Activated naive CD4-positive, alpha-beta T cell treated with anti-CD3 and anti-CD28 coated beads, Interleukin-2, amount 50 U/mL, for 16 hours (primary cell): ENCODE measurements around the gene TFAP2E.

Source experiments
- DNase-seq: peaks from one replicate; pipeline ENCODE4 v3.0.0-alpha.2; 2020

The TFAP2E gene

DNA sequence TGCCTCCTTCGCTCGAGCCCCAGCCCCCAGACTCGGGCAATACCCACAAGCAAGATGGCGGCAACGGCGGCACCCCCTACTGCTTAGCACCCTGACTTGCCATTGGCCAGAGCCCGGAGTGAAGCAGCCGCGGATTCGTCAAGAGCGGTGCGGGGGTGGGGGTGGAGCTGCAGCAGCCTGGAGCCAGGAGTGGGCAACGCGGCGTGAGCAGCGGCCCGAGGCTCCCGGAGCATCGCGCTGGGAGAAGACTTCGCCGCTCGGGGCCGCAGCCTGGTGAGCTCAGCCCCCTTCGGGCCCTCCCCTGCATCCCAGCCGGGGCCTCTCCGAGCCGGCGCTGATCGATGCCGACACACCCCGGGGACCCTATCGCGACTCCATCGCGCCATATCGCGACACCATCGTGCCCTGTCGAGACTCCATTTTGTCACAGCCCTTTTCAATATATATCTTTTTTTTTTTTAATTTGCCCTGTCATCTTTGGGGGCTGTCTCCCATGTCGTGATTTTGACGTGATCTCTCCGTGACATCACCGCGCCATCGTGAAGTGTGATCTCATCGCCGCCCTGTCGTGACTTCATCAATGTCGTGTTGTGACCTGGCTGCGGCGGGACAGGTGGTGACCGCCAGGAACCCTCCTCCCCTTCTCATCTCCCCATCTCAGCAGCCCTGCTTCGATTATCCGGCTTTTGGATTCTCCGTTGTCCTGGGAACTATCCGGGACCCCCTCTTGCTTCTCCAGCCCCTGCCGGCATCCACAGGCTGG lies 15.3 kb upstream of the TFAP2E start, which contains the start of gene NCDN:
TSS of gene NCDN (plus strand) at position 189 of the 763 bp plus-strand sequence. CDS start at position 581, 392 bp downstream.
- peak; percentile 97 for DNase-seq

DNA sequence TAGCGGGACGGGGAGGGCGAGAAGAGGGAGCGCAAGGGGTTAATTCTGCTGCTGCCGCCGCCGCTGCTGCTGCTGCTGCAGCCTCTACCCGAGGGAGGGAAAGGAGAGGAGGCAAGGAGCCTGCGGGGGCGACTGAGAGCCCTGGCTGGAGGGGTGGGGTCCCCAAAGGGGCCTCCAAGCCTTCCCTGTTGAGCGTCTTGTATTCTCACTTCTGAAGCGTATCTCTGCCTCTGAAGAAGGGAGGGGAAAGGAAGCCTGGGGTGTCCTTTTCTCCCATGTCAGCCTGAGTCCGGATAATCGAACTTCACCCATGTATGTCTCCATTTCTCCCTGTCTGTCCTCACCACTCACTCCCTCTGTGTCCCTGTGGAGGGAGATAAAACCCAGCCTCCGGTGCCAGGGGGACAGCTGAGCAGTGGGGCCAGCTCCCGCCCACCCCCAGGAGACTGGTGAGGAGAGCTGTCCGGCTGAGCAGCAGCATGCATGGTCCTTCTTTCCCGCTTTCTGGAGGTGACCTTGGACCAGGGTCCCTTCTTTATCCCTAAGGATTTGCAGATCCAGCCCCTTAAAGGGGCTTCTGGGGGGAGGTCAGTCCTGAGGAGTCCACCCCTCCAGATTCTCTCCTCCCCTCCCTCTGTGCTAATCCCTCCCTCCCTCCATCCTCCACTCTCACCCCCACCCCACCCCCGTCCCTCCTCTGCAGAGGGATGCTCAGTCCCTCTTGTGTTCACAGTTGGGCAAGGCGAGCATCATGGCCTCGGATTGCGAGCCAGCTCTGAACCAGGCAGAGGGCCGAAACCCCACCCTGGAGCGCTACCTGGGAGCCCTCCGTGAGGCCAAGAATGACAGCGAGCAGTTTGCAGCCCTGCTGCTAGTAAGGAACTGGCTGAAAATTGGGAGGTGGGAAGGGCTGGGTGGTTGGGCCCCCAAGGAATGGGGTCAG lies 14.5 kb upstream of the TFAP2E start:
- peak; percentile 40 for DNase-seq

DNA sequence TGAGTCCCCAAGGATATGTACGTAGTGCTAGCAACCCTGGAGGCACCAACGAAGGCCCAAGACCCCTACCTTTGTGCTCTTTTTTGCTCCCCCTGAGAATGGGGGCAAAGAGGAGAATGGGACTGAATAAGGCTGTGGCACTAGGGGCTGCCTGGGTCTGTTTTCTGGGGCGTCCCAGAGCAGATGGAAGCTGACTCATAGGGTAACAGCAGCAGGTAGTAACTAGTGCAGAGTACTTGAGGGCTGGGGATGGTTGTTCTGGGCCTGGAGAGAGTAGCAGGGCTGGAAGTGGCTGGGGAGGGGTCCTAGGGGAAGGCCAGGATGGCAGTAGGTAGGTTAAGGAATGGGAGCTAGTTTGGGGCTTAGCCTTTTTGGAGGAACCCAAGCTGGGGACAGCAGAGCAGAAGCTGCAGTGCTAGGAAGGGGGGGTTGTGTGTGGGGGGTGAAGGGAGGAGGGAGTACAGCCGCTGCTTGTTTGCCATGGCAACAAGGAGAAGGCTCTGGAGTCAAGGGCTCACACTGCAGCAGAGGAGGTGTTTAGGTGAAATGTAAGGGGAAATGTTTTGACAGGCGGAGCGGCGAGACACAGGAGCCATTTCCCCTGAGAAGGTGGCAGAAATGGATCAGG lies 13.7 kb upstream of the TFAP2E start:
- DNase-seq, result no peak

DNA sequence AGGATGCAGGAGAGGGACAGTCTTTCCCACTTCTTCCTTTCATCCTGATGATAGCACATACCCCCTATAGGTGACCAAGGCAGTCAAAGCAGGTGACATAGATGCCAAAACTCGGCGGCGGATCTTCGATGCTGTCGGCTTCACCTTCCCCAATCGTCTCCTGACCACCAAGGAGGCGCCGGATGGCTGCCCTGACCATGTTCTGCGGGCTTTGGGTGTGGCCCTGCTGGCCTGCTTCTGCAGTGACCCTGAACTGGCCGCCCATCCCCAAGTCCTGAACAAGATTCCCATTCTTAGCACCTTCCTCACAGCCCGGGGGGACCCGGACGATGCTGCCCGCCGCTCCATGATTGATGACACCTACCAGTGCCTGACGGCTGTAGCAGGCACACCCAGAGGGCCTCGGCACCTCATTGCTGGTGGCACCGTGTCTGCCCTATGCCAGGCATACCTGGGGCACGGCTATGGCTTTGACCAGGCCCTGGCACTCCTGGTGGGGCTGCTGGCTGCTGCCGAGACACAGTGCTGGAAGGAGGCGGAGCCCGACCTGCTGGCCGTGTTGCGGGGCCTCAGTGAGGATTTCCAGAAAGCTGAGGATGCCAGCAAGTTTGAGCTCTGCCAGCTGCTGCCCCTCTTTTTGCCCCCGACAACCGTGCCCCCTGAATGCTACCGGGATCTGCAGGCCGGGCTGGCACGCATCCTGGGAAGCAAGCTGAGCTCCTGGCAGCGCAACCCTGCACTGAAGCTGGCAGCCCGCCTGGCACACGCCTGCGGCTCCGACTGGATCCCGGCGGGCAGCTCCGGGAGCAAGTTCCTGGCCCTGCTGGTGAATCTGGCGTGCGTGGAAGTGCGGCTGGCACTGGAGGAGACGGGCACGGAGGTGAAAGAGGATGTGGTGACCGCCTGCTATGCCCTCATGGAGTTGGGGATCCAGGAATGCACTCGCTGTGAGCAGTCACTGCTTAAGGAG lies 12.6 kb upstream of the TFAP2E start:
- DNase-seq, result no peak

DNA sequence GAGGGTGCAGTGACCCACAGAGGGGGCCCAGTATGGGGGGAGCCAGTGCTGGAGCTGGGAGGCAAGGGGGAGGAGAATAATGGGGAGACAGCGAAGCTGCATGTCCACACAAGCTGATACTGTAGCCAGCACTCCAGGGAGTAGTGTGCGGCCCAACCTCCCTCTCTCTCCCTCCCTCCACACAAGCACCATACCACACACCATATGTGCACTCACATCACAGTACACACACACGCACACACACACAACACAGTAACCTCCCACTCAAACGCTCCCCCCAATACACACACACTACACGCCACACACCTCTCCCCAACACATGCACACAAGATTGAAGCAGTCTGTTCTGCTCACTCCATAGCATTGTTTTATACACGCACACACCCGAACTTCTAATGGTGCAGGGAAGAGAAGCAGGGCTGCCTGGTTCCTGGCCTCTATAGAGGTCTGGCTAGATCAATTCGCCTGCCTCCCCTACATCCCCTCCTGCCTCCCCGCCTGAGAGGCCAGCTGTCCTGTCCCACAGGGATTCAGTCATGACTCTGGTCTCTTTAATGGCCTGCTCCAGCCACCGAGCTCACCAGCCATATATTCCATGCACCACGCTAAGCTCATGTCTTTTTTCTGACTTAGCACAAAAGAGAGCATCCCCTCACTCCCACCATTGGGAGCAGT lies 11.7 kb upstream of the TFAP2E start:
- no peak for DNase-seq

DNA sequence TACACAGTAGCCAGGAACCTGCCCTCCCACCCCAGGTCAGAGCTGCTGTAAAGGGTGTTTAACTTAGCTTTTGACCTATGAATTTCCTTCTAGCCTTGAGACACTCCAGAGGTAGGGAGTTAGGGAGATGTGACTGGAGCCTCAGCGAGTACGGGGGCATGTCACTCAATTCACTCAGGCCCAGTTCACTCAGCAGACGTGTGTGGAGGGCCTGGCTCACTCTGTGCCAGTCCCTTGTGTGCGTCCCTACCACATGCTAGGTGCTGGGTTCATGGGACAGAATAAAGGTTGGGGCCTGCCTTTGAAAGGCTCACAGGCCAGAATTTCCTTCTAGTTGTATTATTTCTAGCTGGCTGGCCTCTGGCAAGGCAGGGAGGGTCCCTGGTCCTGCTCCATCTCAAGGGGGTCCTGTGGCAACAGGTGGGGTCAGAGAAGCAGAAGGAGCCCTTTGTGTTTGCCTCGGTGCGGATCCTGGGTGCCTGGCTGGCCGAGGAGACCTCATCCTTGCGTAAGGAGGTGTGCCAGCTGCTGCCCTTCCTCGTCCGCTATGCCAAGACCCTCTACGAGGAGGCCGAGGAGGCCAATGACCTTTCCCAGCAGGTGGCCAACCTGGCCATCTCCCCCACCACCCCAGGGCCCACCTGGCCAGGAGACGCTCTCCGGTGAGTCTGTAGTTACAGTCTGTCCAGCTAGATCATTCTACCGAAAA lies 11.0 kb upstream of the TFAP2E start:
- no peak for DNase-seq

DNA sequence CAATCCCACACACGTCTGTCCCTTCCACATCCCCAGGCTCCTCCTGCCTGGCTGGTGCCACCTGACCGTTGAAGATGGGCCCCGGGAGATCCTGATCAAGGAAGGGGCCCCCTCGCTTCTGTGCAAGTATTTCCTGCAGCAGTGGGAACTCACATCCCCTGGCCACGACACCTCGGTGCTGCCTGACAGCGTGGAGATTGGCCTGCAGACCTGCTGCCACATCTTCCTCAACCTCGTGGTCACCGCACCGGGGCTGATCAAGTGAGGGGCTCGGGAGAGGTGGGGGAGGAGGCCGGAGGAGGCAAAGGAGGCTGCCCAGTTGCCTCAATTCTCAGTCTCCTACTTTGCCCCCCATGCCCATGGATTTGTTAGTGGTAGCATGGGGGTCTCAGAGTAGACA lies 9.9 kb upstream of the TFAP2E start:
- DNase-seq, result no peak

DNA sequence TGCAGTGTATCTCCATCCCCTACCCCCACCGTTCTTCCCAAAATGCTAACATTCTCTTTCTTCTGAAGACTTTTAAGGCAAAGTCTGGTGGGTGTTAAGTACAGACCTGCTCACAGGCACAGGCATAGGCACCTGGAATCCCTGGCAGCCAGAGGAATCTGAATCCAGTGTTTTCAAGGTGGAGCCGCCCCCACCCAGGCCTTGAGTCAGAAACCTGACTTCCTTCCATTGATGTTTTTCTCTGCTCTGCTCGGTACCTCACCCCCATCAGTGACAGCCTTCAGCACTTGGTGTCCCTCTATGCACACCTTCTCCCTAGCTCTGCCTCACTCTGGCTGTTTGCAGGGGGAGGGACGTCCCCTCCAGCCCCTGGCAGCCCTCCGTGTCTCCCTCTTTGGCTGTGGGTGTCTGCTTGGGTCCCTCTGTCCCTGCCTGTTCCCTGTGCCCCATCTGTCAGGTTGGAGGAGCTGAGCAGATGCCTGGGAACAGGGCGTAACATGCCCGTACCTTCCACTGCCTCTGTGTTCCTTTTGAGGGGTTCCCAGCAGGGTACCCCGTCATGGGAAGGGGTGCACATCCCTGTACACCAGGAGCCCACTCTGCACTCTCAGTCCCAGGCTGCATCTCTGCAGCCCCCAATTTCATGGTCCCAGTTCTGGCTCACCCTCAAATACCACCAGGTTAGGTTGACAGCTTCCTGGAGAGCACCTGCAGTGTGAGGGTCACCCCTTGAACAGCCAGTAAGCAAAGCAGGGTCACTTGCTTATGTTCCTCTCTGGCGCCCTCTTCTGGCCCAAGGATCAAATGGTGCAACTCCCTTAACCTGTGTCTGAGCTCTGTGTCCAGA lies 8.9 kb upstream of the TFAP2E start:
- DNase-seq, result peak; percentile 80

DNA sequence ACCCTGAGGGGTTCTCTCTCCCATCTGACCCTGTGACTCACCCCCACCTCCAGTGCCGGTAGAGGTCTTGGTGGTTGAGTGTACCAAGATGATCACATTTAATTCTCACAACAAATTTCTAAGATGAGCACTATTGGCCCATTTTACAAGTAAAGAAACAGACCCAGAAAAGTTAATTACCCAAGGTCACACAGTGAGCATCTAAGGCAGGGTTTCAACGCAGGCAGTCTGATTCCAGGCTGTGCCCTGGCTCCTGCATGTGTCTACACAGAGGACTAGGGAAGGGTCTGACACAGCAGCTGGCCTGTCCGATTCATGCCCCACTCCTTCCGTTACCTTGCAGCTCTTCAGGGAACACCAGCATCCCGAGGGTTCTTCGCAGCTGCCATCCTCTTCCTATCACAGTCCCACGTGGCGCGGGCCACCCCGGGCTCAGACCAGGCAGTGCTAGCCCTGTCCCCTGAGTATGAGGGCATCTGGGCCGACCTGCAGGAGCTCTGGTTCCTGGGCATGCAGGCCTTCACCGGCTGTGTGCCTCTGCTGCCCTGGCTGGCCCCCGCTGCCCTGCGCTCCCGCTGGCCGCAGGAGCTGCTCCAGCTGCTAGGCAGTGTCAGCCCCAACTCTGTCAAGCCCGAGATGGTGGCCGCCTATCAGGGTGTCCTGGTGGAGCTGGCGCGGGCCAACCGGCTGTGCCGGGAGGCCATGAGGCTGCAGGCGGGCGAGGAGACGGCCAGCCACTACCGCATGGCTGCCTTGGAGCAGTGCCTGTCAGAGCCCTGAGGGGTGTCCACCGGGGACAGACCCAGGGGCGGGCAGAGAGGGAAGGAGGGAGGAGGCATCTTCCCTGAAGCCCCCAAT lies 8.0 kb upstream of the TFAP2E start:
- no peak for DNase-seq

DNA sequence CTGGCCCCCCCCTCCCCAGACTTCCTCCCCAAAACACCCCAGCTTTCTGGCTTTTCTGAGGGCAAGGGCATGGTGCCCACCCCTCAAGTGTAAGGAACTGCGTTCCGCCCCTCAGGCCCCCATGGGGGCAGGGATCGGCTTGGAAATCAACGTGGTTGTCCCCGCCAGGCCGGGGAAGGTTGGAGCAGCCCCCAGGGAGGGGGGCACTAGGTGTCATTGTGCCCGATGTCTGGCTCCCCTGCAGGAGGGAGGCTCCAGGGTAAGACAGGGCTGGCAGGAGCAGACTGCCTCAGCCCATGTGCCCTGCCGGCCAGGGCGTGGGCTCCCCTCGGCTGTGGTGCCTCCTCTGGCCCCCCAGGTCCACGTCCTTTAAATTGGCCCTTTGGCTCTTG lies 7.4 kb upstream of the TFAP2E start:
- no peak for DNase-seq

DNA sequence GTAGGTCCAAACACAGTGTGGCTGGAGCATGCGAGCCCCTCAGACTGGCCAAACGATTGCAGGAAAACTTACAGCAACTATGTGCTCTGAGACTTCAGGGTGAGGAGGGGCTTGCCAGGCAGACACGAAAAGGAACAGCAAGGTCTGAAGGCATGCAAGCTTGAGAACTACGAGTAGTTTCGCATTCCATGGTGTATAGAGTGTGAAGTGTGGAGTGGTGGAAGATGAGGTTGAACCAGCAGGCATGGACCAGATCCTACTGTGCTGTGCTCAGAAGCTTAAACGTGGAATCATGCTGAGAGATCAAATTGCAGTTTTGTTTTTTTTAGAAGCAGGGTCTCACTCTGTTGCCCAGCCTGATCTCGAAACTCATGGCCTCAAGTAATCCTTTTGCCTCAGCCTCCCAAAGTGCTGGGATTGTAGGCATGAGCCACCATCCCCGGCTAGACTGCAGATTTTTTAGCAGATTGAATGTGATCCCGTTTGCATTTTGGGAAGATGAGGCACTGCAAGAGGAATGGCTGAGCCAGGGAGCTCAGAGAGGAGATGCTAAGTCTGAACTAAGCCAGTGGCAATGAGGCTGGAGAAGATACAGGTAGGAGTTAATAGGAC lies 5.1 kb upstream of the TFAP2E start:
- no peak for DNase-seq

DNA sequence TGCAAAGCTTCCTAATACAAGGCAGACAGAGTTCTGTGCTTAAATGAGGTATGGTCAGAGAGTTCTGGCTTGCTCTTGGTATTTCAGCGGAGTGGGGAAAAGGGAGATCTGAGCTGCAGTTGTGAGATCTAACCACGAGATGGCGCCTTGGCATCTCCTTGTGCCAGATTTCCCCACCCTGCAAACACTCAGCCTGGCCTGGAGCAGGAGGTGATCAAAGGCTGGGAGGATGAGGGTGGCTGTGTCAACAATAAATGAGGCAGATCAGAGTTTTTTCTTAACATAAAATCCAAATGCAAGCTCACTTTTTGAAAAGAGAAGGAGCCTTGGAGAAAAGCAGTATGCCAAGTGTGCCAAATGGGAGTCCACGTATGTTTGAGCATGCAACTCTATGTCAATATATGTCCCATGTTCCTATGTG lies 4.1 kb upstream of the TFAP2E start:
- DNase-seq, result peak; percentile 62

DNA sequence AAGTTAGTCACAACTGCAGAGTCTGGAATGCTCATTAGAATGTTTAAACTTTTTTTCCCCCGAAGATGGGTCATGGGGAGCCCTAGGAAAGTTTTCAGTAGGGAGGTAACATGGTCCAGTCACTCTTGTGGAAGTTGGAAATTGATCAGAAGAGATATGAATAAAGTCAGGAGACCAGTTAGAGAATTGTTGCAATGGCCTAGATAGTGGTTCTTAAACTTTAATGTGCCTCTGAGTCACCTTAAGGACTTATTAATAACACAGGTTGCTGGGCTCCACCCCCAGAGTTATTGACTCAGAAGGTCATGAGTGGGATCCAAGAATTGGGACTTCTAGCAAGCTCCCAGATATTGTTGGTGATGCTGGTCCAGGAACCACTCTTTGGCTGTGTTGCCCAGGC lies 3.2 kb upstream of the TFAP2E start:
- DNase-seq, result no peak

DNA sequence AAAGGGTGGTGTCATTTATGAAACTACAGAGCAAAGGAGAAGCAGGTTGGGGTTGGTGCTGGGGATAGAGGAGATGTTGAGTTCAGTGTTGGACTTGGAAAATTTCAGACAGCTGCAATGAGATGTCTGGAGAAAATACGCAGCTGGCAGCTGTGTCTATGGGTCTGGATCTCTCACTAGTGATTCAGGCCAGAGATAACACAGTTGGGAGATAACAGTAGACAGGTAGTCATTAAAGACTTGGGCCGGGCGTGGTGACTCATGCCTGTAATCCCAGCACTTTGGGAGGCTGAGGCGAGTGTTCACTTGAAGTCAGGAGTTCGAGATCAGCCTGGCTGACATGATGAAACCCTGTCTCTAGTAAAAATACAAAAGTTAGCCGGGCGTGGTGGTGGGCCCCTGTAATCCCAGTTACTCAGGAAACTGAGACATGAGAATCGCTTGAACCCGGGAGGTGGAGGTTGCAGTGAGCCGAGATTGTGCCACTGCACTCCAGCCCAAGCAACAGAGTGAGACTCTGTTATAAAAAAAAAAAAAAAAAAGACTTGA lies 2.5 kb upstream of the TFAP2E start:
- DNase-seq, result no peak

DNA sequence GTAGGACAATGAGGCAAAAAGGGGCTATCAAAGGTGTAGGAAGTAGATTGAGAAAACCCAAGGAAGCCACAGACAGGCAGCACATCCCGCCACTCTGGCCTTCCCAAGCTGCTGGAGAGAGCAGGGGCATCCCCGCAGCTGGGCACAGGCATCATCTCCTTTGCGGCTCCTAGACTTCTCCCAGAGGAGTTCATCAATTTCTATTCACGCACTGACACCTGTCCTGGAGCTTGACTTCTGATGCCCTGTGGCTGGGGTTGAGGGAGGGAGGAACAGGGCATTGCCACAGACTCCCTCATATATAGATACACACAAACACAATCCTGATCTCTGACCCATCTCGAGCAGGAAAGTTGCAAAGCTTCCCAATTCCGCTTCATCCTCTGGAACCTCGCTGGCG lies 1.9 kb upstream of the TFAP2E start:
- DNase-seq, result no peak

DNA sequence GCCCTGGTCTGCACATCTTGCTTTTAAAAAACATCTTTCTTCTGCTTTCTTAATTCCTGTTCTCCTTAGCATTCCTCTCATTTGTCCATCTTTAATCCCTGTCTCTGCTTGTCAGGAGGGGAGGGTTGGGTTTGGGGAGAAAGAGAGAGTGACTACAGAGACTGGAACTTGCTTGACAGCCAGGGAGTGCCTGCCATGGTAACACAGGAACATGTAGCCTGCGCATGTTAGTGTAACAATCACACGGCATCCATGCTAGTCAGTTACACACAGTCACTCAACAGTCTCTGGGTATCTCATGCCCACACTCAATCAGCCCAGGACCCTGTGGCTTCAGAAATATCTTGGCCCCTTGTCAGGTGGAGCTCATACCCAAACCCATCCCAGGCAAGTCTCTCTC lies 818 bp upstream of the TFAP2E start:
- no peak for DNase-seq

DNA sequence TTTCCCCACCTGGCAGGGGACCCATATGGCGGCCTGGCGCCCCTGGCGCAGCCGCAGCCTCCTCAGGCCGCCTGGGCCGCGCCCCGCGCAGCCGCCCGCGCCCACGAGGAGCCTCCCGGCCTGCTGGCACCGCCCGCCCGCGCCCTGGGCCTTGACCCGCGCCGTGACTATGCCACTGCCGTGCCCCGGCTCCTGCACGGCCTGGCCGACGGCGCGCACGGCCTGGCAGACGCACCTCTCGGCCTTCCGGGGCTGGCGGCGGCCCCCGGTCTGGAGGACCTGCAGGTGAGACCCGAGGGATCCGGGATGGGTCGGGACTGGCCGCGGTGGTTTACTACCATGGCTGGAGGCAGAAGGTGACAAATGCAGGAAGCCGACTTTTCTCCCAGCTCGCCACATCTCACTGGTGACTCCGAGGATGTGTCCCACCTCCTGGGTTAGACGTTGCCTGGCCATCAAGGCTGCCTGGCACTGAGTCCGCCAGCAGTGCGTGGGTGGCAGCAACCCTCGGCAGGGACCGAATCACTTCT lies 1.1 kb downstream of the TFAP2E start:
- no peak for DNase-seq
